K562 (cell line): ENCODE measurements around the gene LBP. TPM values are rescaled to one million over a fixed set of nuclear protein-coding genes. Genes with fewer than 3 reads are reported as not detected.
"Not testable (repeated sequence)": the region's sequence is repeated elsewhere in the genome, so short reads cannot be mapped to it uniquely, and the experiment has no call there.

Experiments
- ATAC-seq: fragments of 200-7000 bp; cut with Tn5 transposase; 3 replicates; pipeline ENCODE4 v1.9.1; 2020; ENCODE audit warnings: moderate library complexity
- BruUV-seq: library from RNA; stranded (reverse); fragments of 400-500 nt; replicated peaks from 2 replicates; lab custom pipeline; 2021; lab: Mats Ljungman, UMichigan
- CTCF ChIA-PET: fragments of 300-600 bp; formaldehyde crosslinking; extraction: SDS; loops from one replicate; lab custom pipeline; 2021; ENCODE audit warnings: low intra/inter-chr PET ratio; lab: Yijun Ruan, JAX
- POLR2A ChIA-PET: fragments of 300-600, 350-650 bp; sonication (Branson Sonifier 250); formaldehyde crosslinking; extraction: SDS; loops from one replicate; lab custom pipeline; 2021; ENCODE audit warnings: antibody characterized with exemption, inconsistent platforms; lab: Yijun Ruan, JAX
- DNase-seq, 4 experiments: peaks; one replicate each; pipeline versions ENCODE4 v3.0.0 to v3.0.0-alpha.2; 2011 to 2018; ENCODE audit warnings: low spot score in 3 of 4, mixed read lengths in 3 of 4; ENCODE audit errors: extremely low read depth in 1 of 4
- FAIRE-seq: peaks from 2 replicates; lab custom pipeline; 2011; peaks lifted over from hg19 to GRCh38; lab: Jason Lieb, UNC
- H2AFZ ChIP-seq: 2 replicates; pipeline ENCODE4 v1.6.0; 2011; ENCODE audit warnings: low read depth, low read length, control low read depth, inconsistent platforms
- H3K27ac ChIP-seq: fragments of 200-600 bp; 3 replicates; pipeline ENCODE4 v1.8.0; 2011; ENCODE audit warnings: low read depth, mild to moderate bottlenecking, control low read depth, inconsistent platforms, low read length, moderate library complexity, mixed read lengths; ENCODE audit errors: extremely low read depth
- H3K27me3 ChIP-seq, 2 experiments: fragments of 300-600 bp in 1 of 2; 2 replicates in 1 of 2; 3 replicates in 1 of 2; pipeline versions ENCODE4 v1.6.0 to v1.8.0; 2011; ENCODE audit warnings: inconsistent platforms in 2 of 2, low read length in 2 of 2, mild to moderate bottlenecking in 1 of 2, mixed read lengths in 1 of 2, moderate library complexity in 1 of 2; ENCODE audit not compliant: control insufficient read depth in 2 of 2, insufficient read depth in 2 of 2
- H3K36me3 ChIP-seq: fragments of 300-600 bp; 3 replicates; pipeline ENCODE4 v1.8.0; 2011; ENCODE audit warnings: mild to moderate bottlenecking, low read length, inconsistent platforms; ENCODE audit not compliant: control insufficient read depth, insufficient read depth
- H3K4me1 ChIP-seq, 2 experiments: fragments of 200-600 bp in 1 of 2; replicated peaks in 1 of 2; 2 replicates in 1 of 2; 3 replicates in 1 of 2; pipeline versions ENCODE4 v1.5.1 to v1.8.0; 2011; ENCODE audit warnings: inconsistent platforms in 2 of 2, low read length in 2 of 2, mild to moderate bottlenecking in 1 of 2, mixed read lengths in 1 of 2, moderate library complexity in 1 of 2; ENCODE audit not compliant: control insufficient read depth in 2 of 2, insufficient read depth in 2 of 2
- H3K4me2 ChIP-seq: 2 replicates; pipeline ENCODE4 v1.6.1; 2011; ENCODE audit warnings: low read length, control low read depth, inconsistent platforms, mixed read lengths; ENCODE audit not compliant: insufficient read depth
- H3K4me3 ChIP-seq: fragments of 200-600 bp; sonication (generic), shearing (Covaris generic); 2 replicates; pipeline ENCODE4 v1.5.1; 2016; ENCODE audit warnings: control low read depth, inconsistent platforms
- H3K79me2 ChIP-seq: fragments of 200-600 bp; 3 replicates; pipeline ENCODE4 v1.8.0; 2011; ENCODE audit warnings: low read length, inconsistent platforms; ENCODE audit not compliant: control insufficient read depth, insufficient read depth
- H3K9ac ChIP-seq, 2 experiments: 2 replicates each; pipeline versions ENCODE4 v1.6.0 to v1.6.1; 2011; ENCODE audit warnings: low read depth in 2 of 2, low read length in 2 of 2, control low read depth in 1 of 2, inconsistent platforms in 1 of 2, mild to moderate bottlenecking in 1 of 2, mixed read lengths in 1 of 2; ENCODE audit not compliant: insufficient read depth in 1 of 2
- H3K9me1 ChIP-seq: one replicate; pipeline ENCODE4 v1.6.0; 2011; ENCODE audit warnings: inconsistent platforms, mild to moderate bottlenecking, low read length, moderate library complexity; ENCODE audit not compliant: control insufficient read depth, insufficient read depth
- H3K9me3 ChIP-seq: replicated peaks from 2 replicates; pipeline ENCODE4 v1.5.1; 2011; ENCODE audit warnings: low read depth, low read length, inconsistent platforms; ENCODE audit not compliant: control insufficient read depth, insufficient read depth
- H4K20me1 ChIP-seq: replicated peaks from 2 replicates; pipeline ENCODE4 v1.6.1; 2011; ENCODE audit warnings: low read length, inconsistent platforms, mixed read lengths; ENCODE audit not compliant: control insufficient read depth, insufficient read depth
- CBFA2T3 ChIP-seq: fragments of 450-650 bp; IDR thresholded peaks from 2 replicates; pipeline ENCODE4 v1.6.1; 2017
- HDAC2 ChIP-seq: fragments of 450-650 bp; IDR thresholded peaks from 2 replicates; pipeline ENCODE4 v1.6.1; 2016; ENCODE audit warnings: mild to moderate bottlenecking
- SIRT6 ChIP-seq: IDR thresholded peaks from one replicate; pipeline ENCODE4 v1.6.1; 2012; ENCODE audit warnings: low read depth, mild to moderate bottlenecking, control low read depth, inconsistent platforms, low read length, moderate library complexity
- SPI1 ChIP-seq: IDR thresholded peaks from 2 replicates; pipeline ENCODE4 v1.6.1; 2011; ENCODE audit warnings: low read depth, low read length, control low read depth, borderline replicate concordance
- TBP ChIP-seq: optimal IDR thresholded peaks from 2 replicates; pipeline ENCODE3; 2011; ENCODE audit warnings: low read depth, low read length, improper control_type of control experiment
- TCFL5 ChIP-seq: fragments of 250-450 bp; sonication (Bioruptor Pico); conservative IDR thresholded peaks from 2 replicates; pipeline ENCODE4 v1.6.1; 2021; ENCODE audit warnings: mild to moderate bottlenecking, moderate library complexity, matching md5 sums
- ZKSCAN1 ChIP-seq: fragments of 150-350 bp; IDR thresholded peaks from 2 replicates; pipeline ENCODE4 v1.6.1; 2016; ENCODE audit warnings: low read depth, low read length
- WGBS: fragments of 100-300 bp; shearing (Covaris generic); methylation state at CpG from one replicate; pipeline ENCODE4 v1.1.6; 2016; ENCODE audit warnings: low coverage, mixed read lengths; ENCODE audit not compliant: insufficient coverage; ENCODE audit errors: missing lambda C conversion rate; 5-methylcytosine and 5-hydroxymethylcytosine counted together
- in situ Hi-C: fragments of 300-500 bp; cut with MboI; formaldehyde crosslinking; loops from 4 replicates; pipeline ENCODE4 v1.15.0; 2018; ENCODE audit warnings: inconsistent platforms, mixed read lengths
- intact Hi-C: fragments of 100-400 bp; cut with micrococcal nuclease; formaldehyde crosslinking; loops from 2 replicates; pipeline ENCODE4 v1.14.2; 2022
- polyA plus RNA-seq, 8 experiments: library from polyadenylated mRNA; depleted of rRNA in 4 of 8; stranded (reverse) in 5 of 8; unstranded in 3 of 8; fragments of >200 nt; fragmentation: Nextera tagmentation in 2 of 8; fragmentation: Illumina TruSeq in 1 of 8; extraction: Ambion mirVana in 2 of 8; extraction: Trizol in 1 of 8; gene quantifications; 2 replicates each; pipeline versions ENCODE4 v1.2.1 to v1.2.3, GENCODE V29; 2011 to 2014; ENCODE audit warnings: inconsistent platforms in 1 of 8, missing spikeins in 1 of 8
- total RNA-seq, 7 experiments: library from RNA; depleted of rRNA in 6 of 7; stranded (reverse); fragments of >200 nt in 6 of 7; fragmentation: Illumina TruSeq in 2 of 7; extraction: Trizol in 2 of 7; gene quantifications; 2 replicates each; pipeline versions ENCODE4 v1.2.1 to v1.2.3, GENCODE V29; 2011 to 2021; ENCODE audit warnings: low replicate concordance in 1 of 7

Gene LBP
- total and polyA plus RNA-seq, 9 of the 15 experiments (the other 6 are each of a cell fraction or from before 2014, with no cell fraction given) = 0.06 to 0.31 (median 0.09) TPM; not detected in 3

- CTCF ChIA-PET, H3K4me1 ChIP-seq: not testable (repeated sequence)
These were observed 49.6 kb downstream of the LBP start for GRCh38 chr20:38395751-38396395.

GRCh38 chr20:38402089-38402488, 55.8 kb downstream of the LBP start:
- no peak overlapping the region for H3K4me3 ChIP-seq
- peaks cover 2% of the 10 kb centered on the region; the same call in 1 of the 2 replicates for H3K9me3 ChIP-seq
- no peak overlapping the region for H3K4me2 ChIP-seq
- H3K9ac ChIP-seq = no peak overlapping the region
- WGBS = 19% methylated on average over 5 of the region's 5 CpGs
- FAIRE-seq (no peak), ATAC-seq (no peak), DNase-seq (no peak)
- no TSS peak for BruUV-seq
- intact Hi-C loops = no loop called here
- no peaks in the 10 kb centered on the region; a peak in 1 of 5 replicates for H3K27me3 ChIP-seq
- H3K79me2 ChIP-seq = no peaks in the 10 kb centered on the region
- no peaks in the 10 kb centered on the region for H3K36me3 ChIP-seq
- H4K20me1 ChIP-seq = no peaks in the 10 kb centered on the region
- H2AFZ ChIP-seq = 0 out of 2 replicates have a peak overlapping the region, but pooled peaks have one; percentile 55
- no peaks in the 10 kb centered on the region for H3K9me1 ChIP-seq
- POLR2A ChIA-PET = interaction anchor here (1.3 kb wide), 1 partner anchor 13 kb away, joined by 4 read pairs; no protein-coding TSS in a partner anchor
- TF ChIP-seq HDAC2 (no peak), ZKSCAN1 (no peak), TCFL5 (CRISPR knock-in tag) (no peak), TBP (no peak), SIRT6 (no peak), CBFA2T3 (no peak)
- TF ChIP-seq, all 486 proteins: peak for 0
- in situ Hi-C loops = no loop called here
- Histone ChIP-seq H3K27ac (no peak overlapping the region), H3K4me1 (no peaks in the 10 kb centered on the region)
- CTCF ChIA-PET = no interaction called here

More at GRCh38 chr20:38395751-38396395, 49.6 kb downstream of the LBP start:
- in situ Hi-C loops, H4K20me1 ChIP-seq, H3K4me2 ChIP-seq, intact Hi-C loops, POLR2A ChIA-PET, H2AFZ ChIP-seq, DNase-seq, H3K9ac ChIP-seq, H3K4me3 ChIP-seq, ATAC-seq, H3K9me1 ChIP-seq, H3K79me2 ChIP-seq, H3K27ac ChIP-seq, FAIRE-seq, H3K9me3 ChIP-seq, H3K36me3 ChIP-seq, BruUV-seq: not testable (repeated sequence)
- peaks cover 0 to 13% of the 10 kb centered on the region in 2 experiments; a peak in 3 of 5 replicates for H3K27me3 ChIP-seq
- 0 out of 2 replicates have a peak, but pooled peaks have one; percentile 4 for TF ChIP-seq SPI1
- 0% methylated on average over 2 of the region's 2 CpGs for WGBS
